RWPE2 (cell line): ENCODE data around the gene MMP19.

ENCODE experiments used
- ATAC-seq: fragments of 200-7000 bp; cut with Tn5 transposase; 3 replicates; pipeline ENCODE4 v1.9.1; 2021; ENCODE audit warnings: low read depth
- DNase-seq: peaks from one replicate; pipeline ENCODE4 v3.0.0-alpha.2; 2020; ENCODE audit warnings: low spot score
- H3K27ac ChIP-seq: fragments of 450-650 bp; 2 replicates; pipeline ENCODE4 v1.5.1; 2017; ENCODE audit warnings: mild to moderate bottlenecking; ENCODE audit not compliant: poor library complexity, severe bottlenecking
- H3K27me3 ChIP-seq: fragments of 250-450 bp; sonication (Bioruptor Pico); 2 replicates; pipeline ENCODE4 v1.5.1; 2021; ENCODE audit warnings: mild to moderate bottlenecking, moderate library complexity; ENCODE audit not compliant: insufficient read depth, poor library complexity, severe bottlenecking
- H3K36me3 ChIP-seq: fragments of 250-450 bp; sonication (Bioruptor Pico); 2 replicates; pipeline ENCODE4 v1.5.1; 2020; ENCODE audit warnings: low read depth, mild to moderate bottlenecking, moderate library complexity
- H3K4me1 ChIP-seq: fragments of 250-450 bp; sonication (Bioruptor Pico); 2 replicates; pipeline ENCODE4 v1.5.1; 2021; ENCODE audit warnings: mild to moderate bottlenecking, moderate library complexity; ENCODE audit not compliant: insufficient read depth, poor library complexity, severe bottlenecking
- H3K4me3 ChIP-seq: fragments of 250-450 bp; sonication (Bioruptor Pico); 2 replicates; pipeline ENCODE4 v1.5.1; 2021; ENCODE audit warnings: mild to moderate bottlenecking, moderate library complexity; ENCODE audit not compliant: severe bottlenecking
- H3K9me3 ChIP-seq: fragments of 250-450 bp; sonication (Bioruptor Pico); 2 replicates; pipeline ENCODE4 v1.5.1; 2021; ENCODE audit warnings: mild to moderate bottlenecking, moderate library complexity; ENCODE audit not compliant: severe bottlenecking
- CTCF ChIP-seq: fragments of 450-650 bp; IDR thresholded peaks from one replicate; pipeline ENCODE4 v1.5.1; 2017; ENCODE audit warnings: mild to moderate bottlenecking, moderate library complexity; ENCODE audit not compliant: poor library complexity, severe bottlenecking

Gene MMP19

GRCh38 chr12:55842681-55843429 is at the start of gene MMP19:
TSS of gene MMP19 (minus strand) at chr12:55842936. CDS start at chr12:55842830, 106 bp downstream.
- DNase-seq: no peak
- H3K4me3 ChIP-seq: peak within 1 kb of the TSS; percentile 8
- no peaks in the 10 kb centered on the region for H3K9me3 ChIP-seq
- no peaks in the 10 kb centered on the region for H3K27me3 ChIP-seq
- ATAC-seq: peak; percentile 65
- TF ChIP-seq CTCF: no peak
- no peaks in the 10 kb centered on the region for H3K36me3 ChIP-seq
- H3K27ac ChIP-seq: peak within 1 kb of the TSS; percentile 35
- peaks cover 11% of the 10 kb centered on the region for H3K4me1 ChIP-seq

- no peak overlapping the region for H3K4me3 ChIP-seq
- H3K27ac ChIP-seq: no peak overlapping the region
- no peaks in the 10 kb centered on the region for H3K36me3 ChIP-seq
- no peak for ATAC-seq
- no peaks in the 10 kb centered on the region for H3K27me3 ChIP-seq
- H3K9me3 ChIP-seq: no peaks in the 10 kb centered on the region
- DNase-seq: no peak
- H3K4me1 ChIP-seq: no peaks in the 10 kb centered on the region
- no peak for TF ChIP-seq CTCF
Observed at GRCh38 chr12:55891310-55891709, 48.6 kb upstream of the MMP19 start.

GRCh38 chr12:55885113-55885512 is 42.4 kb upstream of the MMP19 start:
- no peaks in the 10 kb centered on the region for H3K27me3 ChIP-seq
- ATAC-seq (no peak), DNase-seq (no peak)
- TF ChIP-seq CTCF: no peak
- no peak overlapping the region for H3K27ac ChIP-seq
- H3K4me3 ChIP-seq: no peak overlapping the region
- H3K9me3 ChIP-seq: no peaks in the 10 kb centered on the region
- no peaks in the 10 kb centered on the region for H3K4me1 ChIP-seq
- no peaks in the 10 kb centered on the region for H3K36me3 ChIP-seq

GRCh38 chr12:55877824-55878223 is 35.1 kb upstream of the MMP19 start:
- ATAC-seq (no peak), DNase-seq (no peak)
- no peak for TF ChIP-seq CTCF

More at GRCh38 chr12:55877824-55878223, 35.1 kb upstream of the MMP19 start:
- H3K27me3 ChIP-seq: no peaks in the 10 kb centered on the region
- H3K36me3 ChIP-seq: no peaks in the 10 kb centered on the region
- H3K9me3 ChIP-seq: peaks cover 5% of the 10 kb centered on the region
- no peak overlapping the region for H3K4me3 ChIP-seq
- H3K4me1 ChIP-seq: no peaks in the 10 kb centered on the region
- H3K27ac ChIP-seq: no peak overlapping the region
